H9 (cell line): Measurements from ENCODE around the gene SEC16B. TPM values are rescaled to one million over a fixed set of nuclear protein-coding genes. Genes with fewer than 3 reads are reported as not detected.

ENCODE experiments used
- DNase-seq: peaks from one replicate; pipeline ENCODE4 v3.0.0-alpha.2; 2017
- H2AFZ ChIP-seq: one replicate; pipeline ENCODE4 v1.6.1; 2013; ENCODE audit warnings: mild to moderate bottlenecking, low read length, control low read depth, moderate library complexity
- H2AK5ac ChIP-seq: 2 replicates; pipeline ENCODE4 v1.6.1; 2013; ENCODE audit warnings: low read length, control low read depth, mixed read lengths; ENCODE audit not compliant: insufficient read length
- H2BK120ac ChIP-seq: one replicate; pipeline ENCODE4 v1.6.1; 2013; ENCODE audit warnings: low read depth, mild to moderate bottlenecking, low read length, control low read depth, inconsistent platforms; ENCODE audit not compliant: poor library complexity, severe bottlenecking
- H2BK12ac ChIP-seq: 2 replicates; pipeline ENCODE4 v1.6.1; 2013; ENCODE audit warnings: low read length, control low read depth, mixed read lengths, low read depth; ENCODE audit not compliant: insufficient read length
- H2BK15ac ChIP-seq: 2 replicates; pipeline ENCODE4 v1.6.1; 2013; ENCODE audit warnings: low read depth, low read length, control low read depth
- H2BK20ac ChIP-seq: one replicate; pipeline ENCODE4 v1.6.1; 2013; ENCODE audit warnings: low read depth, mild to moderate bottlenecking, low read length, control low read depth, inconsistent platforms; ENCODE audit not compliant: poor library complexity, severe bottlenecking
- H2BK5ac ChIP-seq: 2 replicates; pipeline ENCODE4 v1.6.1; 2013; ENCODE audit warnings: low read length, control low read depth, mixed read lengths; ENCODE audit not compliant: insufficient read length
- H3K14ac ChIP-seq: 2 replicates; pipeline ENCODE4 v1.6.1; 2013; ENCODE audit warnings: low read length, control low read depth; ENCODE audit not compliant: insufficient read depth
- H3K18ac ChIP-seq: 2 replicates; pipeline ENCODE4 v1.6.1; 2013; ENCODE audit warnings: low read depth, mild to moderate bottlenecking, mixed read lengths, low read length, control low read depth; ENCODE audit not compliant: insufficient read length
- H3K23ac ChIP-seq: 2 replicates; pipeline ENCODE4 v1.6.1; 2013; ENCODE audit warnings: low read length, control low read depth, mixed read lengths, low read depth; ENCODE audit not compliant: insufficient read length
- H3K23me2 ChIP-seq: 2 replicates; pipeline ENCODE4 v1.6.1; 2013; ENCODE audit warnings: low read depth, mild to moderate bottlenecking, mixed read lengths, low read length, control low read depth; ENCODE audit not compliant: insufficient read length, poor library complexity, severe bottlenecking
- H3K27ac ChIP-seq: 2 replicates; pipeline ENCODE4 v1.5.1; 2013; ENCODE audit warnings: low read length, control low read depth, mixed read lengths, low read depth; ENCODE audit not compliant: insufficient read length
- H3K27me3 ChIP-seq: 2 replicates; pipeline ENCODE4 v1.6.1; 2013; ENCODE audit warnings: low read length, control low read depth, inconsistent platforms; ENCODE audit not compliant: insufficient read depth
- H3K4ac ChIP-seq: 2 replicates; pipeline ENCODE4 v1.6.1; 2013; ENCODE audit warnings: low read depth, mild to moderate bottlenecking, control low read depth, inconsistent platforms, low read length, moderate library complexity
- H3K4me1 ChIP-seq: 2 replicates; pipeline ENCODE4 v1.6.1; 2013; ENCODE audit warnings: low read length, control low read depth, inconsistent platforms; ENCODE audit not compliant: insufficient read depth
- H3K4me2 ChIP-seq: 2 replicates; pipeline ENCODE4 v1.6.1; 2013; ENCODE audit warnings: low read length, control low read depth, mixed read lengths; ENCODE audit not compliant: insufficient read length, insufficient read depth
- H3K56ac ChIP-seq: 2 replicates; pipeline ENCODE4 v1.6.1; 2013; ENCODE audit warnings: low read depth, mild to moderate bottlenecking, mixed read lengths, low read length, control low read depth; ENCODE audit not compliant: insufficient read length
- H3K79me1 ChIP-seq: 2 replicates; pipeline ENCODE4 v1.6.1; 2013; ENCODE audit warnings: low read depth, mild to moderate bottlenecking, moderate library complexity, low read length, control low read depth, inconsistent platforms; ENCODE audit not compliant: insufficient read depth, poor library complexity, severe bottlenecking
- H3K79me2 ChIP-seq: 2 replicates; pipeline ENCODE4 v1.6.1; 2013; ENCODE audit warnings: low read length, control low read depth, inconsistent platforms; ENCODE audit not compliant: insufficient read depth
- H3K9ac ChIP-seq: 2 replicates; pipeline ENCODE4 v1.6.1; 2013; ENCODE audit warnings: low read length, control low read depth, mixed read lengths; ENCODE audit not compliant: insufficient read length; ENCODE audit errors: extremely low read depth
- H3K9me3 ChIP-seq: one replicate; pipeline ENCODE4 v1.6.1; 2013; ENCODE audit warnings: low read depth, low read length, inconsistent platforms; ENCODE audit not compliant: control insufficient read depth
- H3T11ph ChIP-seq: one replicate; pipeline ENCODE4 v1.6.1; 2013; ENCODE audit warnings: mild to moderate bottlenecking, low read length, control low read depth, inconsistent platforms
- H4K20me1 ChIP-seq: one replicate; pipeline ENCODE4 v1.6.1; 2013; ENCODE audit not compliant: control insufficient read depth, insufficient read length, insufficient read depth
- H4K5ac ChIP-seq: 2 replicates; pipeline ENCODE4 v1.6.1; 2013; ENCODE audit warnings: low read depth, mild to moderate bottlenecking, mixed read lengths, low read length, control low read depth; ENCODE audit not compliant: insufficient read length
- H4K8ac ChIP-seq: replicated peaks from 2 replicates; pipeline ENCODE4 v1.6.1; 2013; ENCODE audit warnings: low read length, control low read depth, mixed read lengths, low read depth; ENCODE audit not compliant: insufficient read length
- H4K91ac ChIP-seq: 2 replicates; pipeline ENCODE4 v1.6.1; 2013; ENCODE audit warnings: low read depth, mild to moderate bottlenecking, moderate library complexity, mixed read lengths, low read length, control low read depth; ENCODE audit not compliant: insufficient read length
- H3K27ac Mint-ChIP-seq, 3 experiments: 2 replicates in 2 of 3; 3 replicates in 1 of 3; pipeline ENCODE4 v1.8.0; 2020 to 2021; ENCODE audit warnings: mixed read lengths in 3 of 3, mild to moderate bottlenecking in 1 of 3, moderate library complexity in 1 of 3
- H3K27me3 Mint-ChIP-seq: 2 replicates; pipeline ENCODE4 v1.8.0; 2021; ENCODE audit warnings: low read depth, mild to moderate bottlenecking, moderate library complexity, mixed read lengths
- H3K36me3 Mint-ChIP-seq, 3 experiments: 2 replicates in 2 of 3; 3 replicates in 1 of 3; pipeline ENCODE4 v1.8.0; 2020 to 2021; ENCODE audit warnings: low read depth in 3 of 3, mixed read lengths in 3 of 3; ENCODE audit not compliant: insufficient read depth in 1 of 3
- H3K4me1 Mint-ChIP-seq, 2 experiments: 2 replicates each; pipeline ENCODE4 v1.8.0; 2020; ENCODE audit warnings: mixed read lengths in 2 of 2
- H3K4me3 Mint-ChIP-seq, 2 experiments: 2 replicates in 1 of 2; 3 replicates in 1 of 2; pipeline ENCODE4 v1.8.0; 2020 to 2021; ENCODE audit warnings: mild to moderate bottlenecking in 2 of 2, mixed read lengths in 2 of 2, moderate library complexity in 1 of 2
- H3K9me3 Mint-ChIP-seq, 2 experiments: 2 replicates in 1 of 2; 3 replicates in 1 of 2; pipeline ENCODE4 v1.8.0; 2020; ENCODE audit warnings: mild to moderate bottlenecking in 2 of 2, mixed read lengths in 2 of 2, moderate library complexity in 1 of 2
- WGBS: extraction: QIAGEN DNeasy Blood & Tissue Kit; methylation state at CpG from one replicate; pipeline ENCODE4 v1.1.7; 2013; ENCODE audit warnings: missing lambda C conversion rate, low lambda C conversion rate, mixed read lengths; ENCODE audit not compliant: insufficient read length; ENCODE audit errors: extremely low coverage; 5-methylcytosine and 5-hydroxymethylcytosine counted together
- total RNA-seq: library from RNA; stranded (reverse); gene quantifications from 2 replicates; pipeline ENCODE4 v1.2.1, GENCODE V29; 2021
- TF ChIP-seq, protein P1 (sequence below): fragments of 200-600 bp; sonication (generic); conservative IDR thresholded peaks from 3 replicates; pipeline ENCODE4 v1.8.0; 2021; ENCODE audit warnings: antibody characterized with exemption, mild to moderate bottlenecking

Gene SEC16B
- total RNA-seq, 1 experiment from 2014 or later: 0.83 TPM

DNA sequence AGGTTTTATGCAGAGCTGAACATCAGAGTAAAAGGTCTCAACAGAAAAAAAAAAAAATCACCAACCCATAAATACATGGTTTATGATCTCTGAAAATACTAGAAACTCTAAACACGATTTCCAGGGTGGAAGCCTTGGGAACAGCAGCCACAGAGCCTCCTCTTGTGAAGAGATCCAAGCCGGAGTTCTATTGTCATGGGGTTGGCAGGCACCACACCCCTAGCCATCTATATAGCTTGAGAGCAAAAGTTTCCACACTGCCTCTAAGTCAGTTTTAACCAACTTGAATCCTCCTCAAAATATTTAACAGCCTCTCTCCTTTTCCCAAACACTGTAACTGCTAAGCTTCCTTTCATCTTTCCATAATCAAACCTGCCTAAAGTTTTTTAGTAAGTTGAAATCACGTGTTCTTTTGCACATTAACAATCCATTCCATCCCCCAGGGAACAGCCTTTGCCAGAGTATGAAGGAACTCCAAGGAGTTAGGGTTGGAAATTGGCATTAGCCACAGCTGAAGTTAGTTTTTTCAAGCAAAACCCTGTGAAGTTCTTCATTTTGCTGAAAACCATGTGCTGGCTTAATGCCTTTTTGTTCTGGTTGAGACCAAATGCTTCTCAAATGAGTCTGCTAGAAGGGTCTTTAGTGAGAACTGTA is 13.8 kb upstream of the SEC16B start:
- Histone ChIP-seq H4K8ac (no peak overlapping the region), H3K27me3 (no peaks in the 10 kb centered on the region), H2BK5ac (no peak overlapping the region), H3K56ac (no peak overlapping the region), H2BK12ac (no peak overlapping the region), H2AK5ac (no peak overlapping the region), H4K20me1 (no peaks in the 10 kb centered on the region), H3K79me2 (no peaks in the 10 kb centered on the region), H3K23ac (no peak overlapping the region), H3K9me3 (no peaks in the 10 kb centered on the region), H3K9ac (no peak overlapping the region), H3K23me2 (no peaks in the 10 kb centered on the region), H4K91ac (no peak overlapping the region), H2BK120ac (no peak overlapping the region), H3K4ac (no peak overlapping the region), H3K4me2 (no peak overlapping the region), H3K4me1 (no peaks in the 10 kb centered on the region), H4K5ac (no peak overlapping the region), H2BK15ac (no peak overlapping the region), H3K27ac (no peak overlapping the region), H3K18ac (no peak overlapping the region), H3K14ac (no peak overlapping the region), H2BK20ac (no peak overlapping the region), H2AFZ (no peak overlapping the region), H3T11ph (no peak overlapping the region), H3K79me1 (no peaks in the 10 kb centered on the region)
- Mint-ChIP-seq H3K36me3 (no peaks in the 10 kb centered on the region), H3K9me3 (no peaks in the 10 kb centered on the region; a peak in 1 of 5 replicates), H3K4me3 (no peak overlapping the region), H3K27ac (no peak overlapping the region), H3K27me3 (no peaks in the 10 kb centered on the region; the same call in 1 of the 2 replicates), H3K4me1 (peaks cover 2 to 13% of the 10 kb centered on the region in 2 experiments; a peak in 3 of 4 replicates)
- WGBS: no CpG with 5 or more reads among the region's 3 CpGs
- TF ChIP-seq, protein P1, sequence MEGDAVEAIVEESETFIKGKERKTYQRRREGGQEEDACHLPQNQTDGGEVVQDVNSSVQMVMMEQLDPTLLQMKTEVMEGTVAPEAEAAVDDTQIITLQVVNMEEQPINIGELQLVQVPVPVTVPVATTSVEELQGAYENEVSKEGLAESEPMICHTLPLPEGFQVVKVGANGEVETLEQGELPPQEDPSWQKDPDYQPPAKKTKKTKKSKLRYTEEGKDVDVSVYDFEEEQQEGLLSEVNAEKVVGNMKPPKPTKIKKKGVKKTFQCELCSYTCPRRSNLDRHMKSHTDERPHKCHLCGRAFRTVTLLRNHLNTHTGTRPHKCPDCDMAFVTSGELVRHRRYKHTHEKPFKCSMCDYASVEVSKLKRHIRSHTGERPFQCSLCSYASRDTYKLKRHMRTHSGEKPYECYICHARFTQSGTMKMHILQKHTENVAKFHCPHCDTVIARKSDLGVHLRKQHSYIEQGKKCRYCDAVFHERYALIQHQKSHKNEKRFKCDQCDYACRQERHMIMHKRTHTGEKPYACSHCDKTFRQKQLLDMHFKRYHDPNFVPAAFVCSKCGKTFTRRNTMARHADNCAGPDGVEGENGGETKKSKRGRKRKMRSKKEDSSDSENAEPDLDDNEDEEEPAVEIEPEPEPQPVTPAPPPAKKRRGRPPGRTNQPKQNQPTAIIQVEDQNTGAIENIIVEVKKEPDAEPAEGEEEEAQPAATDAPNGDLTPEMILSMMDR: no peak
- no peak for DNase-seq
